Endothelial cell of umbilical vein (primary cell): ENCODE data around the gene HYLS1. TPM values are rescaled to one million over a fixed set of nuclear protein-coding genes. Genes with fewer than 3 reads are reported as not detected.

ENCODE experiments used
- BruUV-seq: library from RNA; stranded (reverse); fragments of 400-500 nt; replicated peaks from 2 replicates; lab custom pipeline; 2021; lab: Mats Ljungman, UMichigan
- CTCF ChIA-PET: fragments of 300-600, 350-600 bp; sonication (Branson Sonifier 250); formaldehyde crosslinking; loops from one replicate; lab custom pipeline; 2021; ENCODE audit warnings: antibody characterized with exemption, inconsistent platforms; lab: Charles Lee
- POLR2A ChIA-PET: fragments of 300-600, 350-600 bp; sonication (Branson Sonifier 250); formaldehyde crosslinking; loops from one replicate; lab custom pipeline; 2021; ENCODE audit warnings: antibody characterized with exemption, inconsistent platforms; lab: Charles Lee
- DNase-seq: peaks from one replicate; pipeline ENCODE4 v3.0.0-alpha.2; 2011; ENCODE audit warnings: low read depth, low spot score
- FAIRE-seq: peaks from 2 replicates; lab custom pipeline; 2011; peaks lifted over from hg19 to GRCh38; lab: Jason Lieb, UNC
- H2AFZ ChIP-seq: 2 replicates; pipeline ENCODE4 v1.6.0; 2012; ENCODE audit warnings: low read depth, low read length, control low read depth, inconsistent platforms
- H3K27ac ChIP-seq: 2 replicates; pipeline ENCODE4 v1.5.1; 2011; ENCODE audit warnings: low read depth, mild to moderate bottlenecking, control low read depth, low read length, moderate library complexity; ENCODE audit not compliant: insufficient read depth
- H3K27me3 ChIP-seq, 2 experiments: 2 replicates each; pipeline versions ENCODE4 v1.6.0 to v1.6.1; 2011; ENCODE audit warnings: low read length in 2 of 2, mixed read lengths in 1 of 2; ENCODE audit not compliant: control insufficient read depth in 2 of 2, insufficient read depth in 2 of 2
- H3K36me3 ChIP-seq, 2 experiments: 2 replicates in 1 of 2; 3 replicates in 1 of 2; pipeline ENCODE4 v1.5.1; 2011; ENCODE audit warnings: low read length in 2 of 2, mild to moderate bottlenecking in 1 of 2, moderate library complexity in 1 of 2; ENCODE audit not compliant: control insufficient read depth in 2 of 2, insufficient read depth in 2 of 2; ENCODE audit errors: extremely low read depth in 1 of 2
- H3K4me1 ChIP-seq: 3 replicates; pipeline ENCODE4 v1.5.1; 2011; ENCODE audit warnings: mild to moderate bottlenecking, low read length; ENCODE audit not compliant: control insufficient read depth, insufficient read depth; ENCODE audit errors: extremely low read depth
- H3K4me2 ChIP-seq: 2 replicates; pipeline ENCODE4 v1.6.1; 2011; ENCODE audit warnings: low read length, control low read depth, mixed read lengths; ENCODE audit not compliant: insufficient read depth
- H3K4me3 ChIP-seq, 3 experiments: fragments of 200-600 bp in 1 of 3; sonication (generic), shearing (Covaris generic) in 1 of 3; replicated peaks in 1 of 3; 2 replicates each; pipeline ENCODE4 v1.5.1; 2011 to 2016; ENCODE audit warnings: control low read depth in 3 of 3, low read length in 3 of 3, mild to moderate bottlenecking in 2 of 3, inconsistent platforms in 1 of 3, low read depth in 1 of 3, moderate library complexity in 1 of 3; ENCODE audit not compliant: insufficient read depth in 1 of 3
- H3K79me2 ChIP-seq: 2 replicates; pipeline ENCODE4 v1.6.0; 2012; ENCODE audit warnings: low read length, inconsistent platforms; ENCODE audit not compliant: control insufficient read depth, insufficient read depth
- H3K9ac ChIP-seq: replicated peaks from 2 replicates; pipeline ENCODE3; 2011; ENCODE audit warnings: low read length, control low read depth; ENCODE audit not compliant: insufficient read depth; ENCODE audit errors: extremely low read depth
- H3K9me1 ChIP-seq: replicated peaks from 3 replicates; pipeline ENCODE4 v1.6.0; 2011; ENCODE audit warnings: mild to moderate bottlenecking, low read length; ENCODE audit not compliant: control insufficient read depth, insufficient read depth; ENCODE audit errors: extremely low read depth
- H3K9me3 ChIP-seq: replicated peaks from 2 replicates; pipeline ENCODE4 v1.5.1; 2012; ENCODE audit warnings: low read length, inconsistent platforms; ENCODE audit not compliant: control insufficient read depth, insufficient read depth
- H4K20me1 ChIP-seq: replicated peaks from 2 replicates; pipeline ENCODE3; 2011; ENCODE audit warnings: mild to moderate bottlenecking, low read length; ENCODE audit not compliant: control insufficient read depth, insufficient read depth; ENCODE audit errors: extremely low read depth
- EZH2 ChIP-seq: IDR thresholded peaks from 2 replicates; pipeline ENCODE4 v1.6.1; 2012; ENCODE audit warnings: borderline replicate concordance, low read depth, mild to moderate bottlenecking, moderate library complexity, low read length, inconsistent platforms; ENCODE audit not compliant: severe bottlenecking
- FOS ChIP-seq: IDR thresholded peaks from 2 replicates; pipeline ENCODE4 v1.6.1; 2011; ENCODE audit warnings: mild to moderate bottlenecking, low read length, moderate library complexity, borderline replicate concordance; ENCODE audit not compliant: insufficient read depth
- GATA2 ChIP-seq: IDR thresholded peaks from 2 replicates; pipeline ENCODE4 v1.7.0; 2011; ENCODE audit warnings: low read depth, mild to moderate bottlenecking, moderate library complexity, mixed read lengths, low read length; ENCODE audit not compliant: insufficient read length, insufficient read depth
- JUN ChIP-seq: IDR thresholded peaks from 2 replicates; pipeline ENCODE4 v1.6.1; 2011; ENCODE audit warnings: borderline replicate concordance, low read depth; ENCODE audit not compliant: insufficient read length, insufficient read depth
- MYC ChIP-seq: IDR thresholded peaks from one replicate; pipeline ENCODE4 v1.6.1; 2011; ENCODE audit warnings: mild to moderate bottlenecking, low read depth, low read length
- POLR2A ChIP-seq: IDR thresholded peaks from 2 replicates; pipeline ENCODE4 v1.6.1; 2012; ENCODE audit warnings: low read depth, mild to moderate bottlenecking, control low read depth, low read length
- POLR2AphosphoS5 ChIP-seq: IDR thresholded peaks from 2 replicates; pipeline ENCODE4 v1.6.1; 2012; ENCODE audit warnings: low read depth, mild to moderate bottlenecking, control low read depth, low read length, moderate library complexity; ENCODE audit not compliant: insufficient read depth
- dilution Hi-C: fragments of 300-500 bp; cut with MboI; formaldehyde crosslinking; loops from one replicate; pipeline ENCODE4 v1.15.0; 2019; ENCODE audit warnings: low sequenced_read_pairs; ENCODE audit not compliant: extremely low pct_ligation_motif_present
- intact Hi-C: fragments of 100-400 bp; cut with micrococcal nuclease; formaldehyde crosslinking; loops from one replicate; pipeline ENCODE4 v1.10.0; 2022
- polyA plus RNA-seq, 4 experiments: library from polyadenylated mRNA; depleted of rRNA in 3 of 4; stranded (reverse) in 3 of 4; unstranded in 1 of 4; fragments of >200 nt; gene quantifications; 2 replicates each; pipeline versions ENCODE4 v1.2.1 to v1.2.3, GENCODE V29; 2011 to 2012; ENCODE audit warnings: missing spikeins in 1 of 4
- total RNA-seq: library from RNA; stranded (reverse); gene quantifications from 2 replicates; pipeline ENCODE4 v1.2.3, GENCODE V29; 2021
- TF ChIP-seq, protein P1 (sequence below), 2 donors: IDR thresholded peaks; 1 replicate in 1 of 2; 2 replicates in 1 of 2; pipeline ENCODE4 v1.5.1; 2011; ENCODE audit warnings: low read length in 2 of 2, mild to moderate bottlenecking in 2 of 2, moderate library complexity in 2 of 2, control low read depth in 1 of 2, inconsistent platforms in 1 of 2, low read depth in 1 of 2; ENCODE audit not compliant: insufficient read depth in 1 of 2; ENCODE audit errors: extremely low read depth in 1 of 2
- TF ChIP-seq, protein P2 (sequence below): IDR thresholded peaks from 2 replicates; pipeline ENCODE4 v1.6.1; 2011; ENCODE audit not compliant: insufficient read depth, insufficient read length

The HYLS1 gene
- total and polyA plus RNA-seq, 2 donors (not counting 3 experiments of a cell fraction or from before 2014, with no cell fraction given) = 4.7 to 12.6 TPM

DNA sequence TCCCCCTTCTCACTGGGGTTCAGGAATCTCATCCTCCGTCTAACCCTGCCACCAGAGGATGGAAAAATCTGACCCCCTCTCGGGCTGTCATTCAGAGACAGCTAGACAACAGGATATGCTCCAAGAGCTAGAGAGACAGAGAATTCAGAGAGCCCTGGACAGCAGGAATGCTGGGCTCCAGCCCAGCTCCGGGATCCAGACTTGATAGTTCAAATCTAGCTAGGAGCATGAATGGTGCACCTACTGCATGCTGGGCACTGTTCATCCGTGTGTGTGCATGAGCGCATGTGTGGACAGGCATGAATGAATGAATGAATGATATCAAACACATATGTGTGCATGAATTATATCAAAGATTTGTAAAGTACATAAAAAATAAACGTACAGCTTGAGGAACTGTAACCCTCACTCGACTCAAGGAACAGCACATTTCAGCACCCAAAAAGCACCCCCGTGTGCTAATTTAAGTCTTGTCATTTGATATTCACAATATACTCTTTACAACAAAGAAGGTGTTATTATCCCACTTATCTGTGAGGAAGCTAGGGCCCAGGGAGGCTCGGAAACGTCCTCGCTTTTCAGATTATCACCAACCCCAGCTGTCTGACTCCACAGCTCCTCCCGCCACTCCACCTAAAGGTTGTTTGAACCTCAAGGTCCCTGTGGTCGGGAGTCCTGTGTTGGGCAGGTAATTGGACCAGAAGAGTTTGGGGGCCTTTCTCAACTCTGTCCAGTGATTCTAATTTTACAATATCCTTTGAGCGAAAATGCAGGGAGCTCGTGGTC is 57.7 kb downstream of the HYLS1 start:
- FAIRE-seq = no peak
- ChIA-PET CTCF (interaction anchor here (10.5 kb wide), 1 partner anchor 247 kb away, joined by 147 read pairs; no protein-coding TSS in a partner anchor), POLR2A (no interaction called here)
- H3K79me2 ChIP-seq = no peaks in the 10 kb centered on the region
- no peaks in the 10 kb centered on the region for H3K27me3 ChIP-seq
- DNase-seq = no peak
- H3K4me2 ChIP-seq = no peak overlapping the region
- H3K27ac ChIP-seq = no peak overlapping the region
- H3K4me1 ChIP-seq = no peaks in the 10 kb centered on the region
- intact Hi-C loops = no loop called here
- H3K4me3 ChIP-seq = no peak overlapping the region
- TF ChIP-seq, protein P1, sequence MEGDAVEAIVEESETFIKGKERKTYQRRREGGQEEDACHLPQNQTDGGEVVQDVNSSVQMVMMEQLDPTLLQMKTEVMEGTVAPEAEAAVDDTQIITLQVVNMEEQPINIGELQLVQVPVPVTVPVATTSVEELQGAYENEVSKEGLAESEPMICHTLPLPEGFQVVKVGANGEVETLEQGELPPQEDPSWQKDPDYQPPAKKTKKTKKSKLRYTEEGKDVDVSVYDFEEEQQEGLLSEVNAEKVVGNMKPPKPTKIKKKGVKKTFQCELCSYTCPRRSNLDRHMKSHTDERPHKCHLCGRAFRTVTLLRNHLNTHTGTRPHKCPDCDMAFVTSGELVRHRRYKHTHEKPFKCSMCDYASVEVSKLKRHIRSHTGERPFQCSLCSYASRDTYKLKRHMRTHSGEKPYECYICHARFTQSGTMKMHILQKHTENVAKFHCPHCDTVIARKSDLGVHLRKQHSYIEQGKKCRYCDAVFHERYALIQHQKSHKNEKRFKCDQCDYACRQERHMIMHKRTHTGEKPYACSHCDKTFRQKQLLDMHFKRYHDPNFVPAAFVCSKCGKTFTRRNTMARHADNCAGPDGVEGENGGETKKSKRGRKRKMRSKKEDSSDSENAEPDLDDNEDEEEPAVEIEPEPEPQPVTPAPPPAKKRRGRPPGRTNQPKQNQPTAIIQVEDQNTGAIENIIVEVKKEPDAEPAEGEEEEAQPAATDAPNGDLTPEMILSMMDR (IDR thresholded peaks at IDR 0.05; ENCODE audit: extremely low read depth in 1 of 2, insufficient read depth in 1 of 2, low read depth in 1 of 2, low read length in 2 of 2) = no peak
- no peak for TF ChIP-seq MYC
- TF ChIP-seq JUN = no peak
- no peak for TF ChIP-seq POLR2A
- TF ChIP-seq EZH2 = no peak
- TF ChIP-seq, protein P2, sequence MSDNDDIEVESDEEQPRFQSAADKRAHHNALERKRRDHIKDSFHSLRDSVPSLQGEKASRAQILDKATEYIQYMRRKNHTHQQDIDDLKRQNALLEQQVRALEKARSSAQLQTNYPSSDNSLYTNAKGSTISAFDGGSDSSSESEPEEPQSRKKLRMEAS = no peak
- TF ChIP-seq GATA2 = no peak
- no peak for TF ChIP-seq POLR2AphosphoS5
- TF ChIP-seq FOS = no peak
- H4K20me1 ChIP-seq = no peaks in the 10 kb centered on the region
- no peak overlapping the region for H3K9ac ChIP-seq
- H3K9me1 ChIP-seq = no peaks in the 10 kb centered on the region
- no peaks in the 10 kb centered on the region for H3K36me3 ChIP-seq
- no peaks in the 10 kb centered on the region for H3K9me3 ChIP-seq
- no TSS peak for BruUV-seq
- dilution Hi-C loops = no loop called here
- H2AFZ ChIP-seq = no peak overlapping the region
